ENCODE measurements around the gene STX19.
"Not testable (repeated sequence)": the region's sequence is repeated elsewhere in the genome, so short reads cannot be mapped to it uniquely, and the experiment has no call there.

The STX19 gene

DNA sequence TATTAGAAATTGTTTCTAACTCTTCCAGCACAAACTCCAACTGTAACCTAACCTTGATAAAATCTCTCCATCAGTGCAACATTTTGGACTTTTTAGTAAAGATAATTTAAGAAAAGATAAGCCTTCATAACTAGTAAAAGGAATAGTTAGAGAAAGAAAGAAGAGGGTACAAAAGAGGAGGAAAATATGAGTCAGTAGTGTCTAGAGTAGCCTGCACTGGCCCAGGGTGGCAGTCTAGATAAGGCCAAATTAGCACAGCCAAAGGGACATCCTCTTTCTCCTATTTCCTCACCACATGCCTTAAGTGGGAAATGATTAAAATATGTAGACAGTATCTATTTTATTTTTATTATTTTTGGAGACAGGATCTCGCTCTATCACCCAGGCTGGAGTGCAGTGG lies 58.4 kb downstream of the STX19 start:
- DNase-seq: no peak

DNA sequence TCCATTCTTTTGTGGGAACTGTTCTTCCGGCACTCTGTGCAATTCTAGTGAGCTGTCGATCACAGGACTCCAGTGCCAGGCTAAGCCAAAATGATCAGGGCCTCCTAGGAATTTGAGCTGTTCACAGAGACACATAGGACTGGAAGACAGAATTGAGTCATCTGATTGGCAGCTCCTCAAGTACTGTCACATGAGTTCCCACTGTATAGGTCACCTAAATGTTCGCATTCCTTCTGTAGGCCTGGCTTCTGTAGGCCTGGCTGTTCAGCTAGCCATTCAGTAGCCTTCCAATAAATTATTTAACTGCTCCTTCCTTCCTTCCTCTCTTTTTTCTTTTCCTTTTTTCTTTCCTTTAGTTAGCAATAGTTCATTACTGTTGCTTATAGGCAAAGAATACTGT lies 59.0 kb downstream of the STX19 start:
- DNase-seq: no peak

DNA sequence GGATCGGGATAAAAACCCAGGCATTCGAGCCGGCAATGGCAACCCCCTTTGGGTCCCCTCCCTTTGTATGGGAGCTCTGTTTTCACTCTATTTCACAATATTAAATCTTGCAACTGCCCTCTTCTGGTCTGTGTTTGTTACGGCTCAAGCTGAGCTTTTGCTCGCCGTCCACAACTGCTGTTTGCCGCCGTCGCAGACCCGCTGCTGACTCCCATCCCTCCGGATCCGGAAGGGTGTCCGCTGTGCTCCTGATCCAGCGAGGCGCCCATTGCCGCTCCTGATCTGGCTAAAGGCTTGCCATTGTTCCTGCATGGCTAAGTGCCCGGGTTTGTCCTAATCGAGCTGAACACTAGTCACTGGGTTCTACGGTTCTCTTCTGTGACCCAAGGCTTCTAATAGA lies 63.3 kb downstream of the STX19 start:
- DNase-seq: not testable (repeated sequence)
